OCI-LY3 (cell line): ENCODE data around the gene CAMTA1.

Experiments used
- H2AFZ ChIP-seq: fragments of 200-600, 300-600 bp; shearing (Covaris generic); 2 replicates; pipeline ENCODE4 v1.6.0; 2014; ENCODE audit warnings: antibody characterized with exemption, low read depth, low read length
- H3K27ac ChIP-seq: fragments of 200-600, 300-600 bp; sonication (generic); 2 replicates; pipeline ENCODE4 v1.5.1; 2014; ENCODE audit warnings: mild to moderate bottlenecking, low read length, moderate library complexity, mixed read lengths
- H3K27me3 ChIP-seq: fragments of 200-600, 300-600 bp; sonication (generic); 2 replicates; pipeline ENCODE4 v1.6.1; 2014; ENCODE audit warnings: low read depth, low read length, mixed read lengths
- H3K36me3 ChIP-seq: fragments of 200-600, 300-600 bp; sonication (generic); replicated peaks from 2 replicates; pipeline ENCODE3; 2014; ENCODE audit warnings: low read depth, low read length, mixed read lengths
- H3K4me1 ChIP-seq: fragments of 300-600, 200-600 bp; sonication (generic); 2 replicates; pipeline ENCODE4 v1.6.1; 2014; ENCODE audit warnings: low read length, mixed read lengths
- H3K4me2 ChIP-seq: fragments of 200-600, 300-600 bp; sonication (generic); 2 replicates; pipeline ENCODE4 v1.6.1; 2014; ENCODE audit warnings: low read length, mixed read lengths
- H3K4me3 ChIP-seq: fragments of 300-600, 200-600 bp; sonication (generic); 2 replicates; pipeline ENCODE4 v1.5.1; 2014; ENCODE audit warnings: antibody characterized with exemption, mild to moderate bottlenecking, low read length, moderate library complexity
- H3K79me2 ChIP-seq: fragments of 300-600, 200-600 bp; shearing (Covaris generic); 2 replicates; pipeline ENCODE4 v1.6.1; 2014; ENCODE audit warnings: mild to moderate bottlenecking, low read length, mixed read lengths
- H3K9ac ChIP-seq: fragments of 300-600, 200-600 bp; shearing (Covaris generic); 2 replicates; pipeline ENCODE4 v1.6.0; 2014; ENCODE audit warnings: mild to moderate bottlenecking, low read length, moderate library complexity
- H3K9me3 ChIP-seq: fragments of 200-600, 300-600 bp; shearing (Covaris generic); 2 replicates; pipeline ENCODE4 v1.6.1; 2014; ENCODE audit warnings: low read length, mixed read lengths; ENCODE audit not compliant: insufficient read depth
- H4K20me1 ChIP-seq: fragments of 200-600, 300-600 bp; sonication (generic); 2 replicates; pipeline ENCODE4 v1.6.1; 2016; ENCODE audit warnings: low read length, mixed read lengths; ENCODE audit not compliant: insufficient read depth
- CTCF ChIP-seq: fragments of 200-600, 300-600 bp; sonication (generic); IDR thresholded peaks from 2 replicates; pipeline ENCODE4 v1.5.1; 2014; ENCODE audit warnings: antibody characterized with exemption, low read length, low read depth
- EZH2phosphoT487 ChIP-seq: fragments of 200-600 bp; shearing (Covaris generic); IDR thresholded peaks from 2 replicates; pipeline ENCODE4 v1.6.1; 2018; ENCODE audit warnings: antibody characterized with exemption, mixed run types, low read depth

CAMTA1 gene

GRCh38 chr1:7719468-7720094, 934.3 kb downstream of the CAMTA1 start:
- Histone ChIP-seq H3K27ac (no peak overlapping the region), H3K27me3 (0 out of 2 replicates have a peak, but pooled peaks cover 5% of the 10 kb centered on the region), H3K36me3 (no peaks in the 10 kb centered on the region), H3K79me2 (no peaks in the 10 kb centered on the region), H4K20me1 (no peaks in the 10 kb centered on the region), H3K9me3 (no peaks in the 10 kb centered on the region), H3K4me3 (no peak overlapping the region), H2AFZ (no peak overlapping the region), H3K9ac (no peak overlapping the region), H3K4me1 (no peaks in the 10 kb centered on the region), H3K4me2 (no peak overlapping the region)
- TF ChIP-seq EZH2phosphoT487 = no peak
- TF ChIP-seq CTCF = no peak

- Histone ChIP-seq H4K20me1 (no peaks in the 10 kb centered on the region), H3K9ac (no peak overlapping the region), H3K4me2 (no peak overlapping the region), H3K4me3 (no peak overlapping the region), H3K27me3 (0 out of 2 replicates have a peak, but pooled peaks cover 5% of the 10 kb centered on the region), H3K9me3 (no peaks in the 10 kb centered on the region), H2AFZ (no peak overlapping the region), H3K79me2 (no peaks in the 10 kb centered on the region), H3K27ac (no peak overlapping the region), H3K36me3 (no peaks in the 10 kb centered on the region), H3K4me1 (no peaks in the 10 kb centered on the region)
- no peak for TF ChIP-seq EZH2phosphoT487
- TF ChIP-seq CTCF = no peak
Measured at GRCh38 chr1:7721940-7722669, 936.9 kb downstream of the CAMTA1 start.

GRCh38 chr1:7722670-7723012, 937.4 kb downstream of the CAMTA1 start:
- 0 out of 2 replicates have a peak, but pooled peaks cover 5% of the 10 kb centered on the region for H3K27me3 ChIP-seq
- no peak overlapping the region for H3K4me3 ChIP-seq
- H3K4me1 ChIP-seq = no peaks in the 10 kb centered on the region
- no peak overlapping the region for H3K4me2 ChIP-seq
- H4K20me1 ChIP-seq = no peaks in the 10 kb centered on the region
- no peaks in the 10 kb centered on the region for H3K9me3 ChIP-seq
- no peaks in the 10 kb centered on the region for H3K79me2 ChIP-seq
- no peak overlapping the region for H3K9ac ChIP-seq
- no peak for TF ChIP-seq EZH2phosphoT487
- no peak for TF ChIP-seq CTCF
- H3K36me3 ChIP-seq = no peaks in the 10 kb centered on the region
- H2AFZ ChIP-seq = no peak overlapping the region
- no peak overlapping the region for H3K27ac ChIP-seq

- Histone ChIP-seq H3K27ac (no peak overlapping the region), H3K79me2 (no peaks in the 10 kb centered on the region)
- TF ChIP-seq CTCF (no peak), EZH2phosphoT487 (no peak)
Measured at GRCh38 chr1:7726623-7727022, 941.4 kb downstream of the CAMTA1 start.

More at GRCh38 chr1:7726623-7727022, 941.4 kb downstream of the CAMTA1 start:
- no peaks in the 10 kb centered on the region for H3K27me3 ChIP-seq
- no peak overlapping the region for H2AFZ ChIP-seq
- H3K9ac ChIP-seq = no peak overlapping the region
- no peaks in the 10 kb centered on the region for H3K9me3 ChIP-seq
- no peaks in the 10 kb centered on the region for H4K20me1 ChIP-seq
- H3K4me3 ChIP-seq = no peak overlapping the region
- H3K4me2 ChIP-seq = no peak overlapping the region
- no peaks in the 10 kb centered on the region for H3K36me3 ChIP-seq
- no peaks in the 10 kb centered on the region for H3K4me1 ChIP-seq
